Gastroesophageal sphincter (tissue), 3 donors: ENCODE data around the gene HSD17B8.

Experiments used
- POLR2AphosphoS5 ChIP-seq: sonication (generic); formaldehyde crosslinking; IDR thresholded peaks from one replicate; pipeline ENCODE4 v1.6.1; 2017; ENCODE audit warnings: antibody characterized with exemption
- TF ChIP-seq, protein P1 (sequence below), 4 experiments: fragments of 200-600 bp in 2 of 4; fragments of 450-650 bp in 2 of 4; sonication (generic) in 1 of 4; IDR thresholded peaks; one replicate each; pipeline ENCODE4 v1.5.1; 2017 to 2019; ENCODE audit warnings: antibody characterized with exemption in 4 of 4, mild to moderate bottlenecking in 2 of 4, moderate library complexity in 2 of 4

DNA sequence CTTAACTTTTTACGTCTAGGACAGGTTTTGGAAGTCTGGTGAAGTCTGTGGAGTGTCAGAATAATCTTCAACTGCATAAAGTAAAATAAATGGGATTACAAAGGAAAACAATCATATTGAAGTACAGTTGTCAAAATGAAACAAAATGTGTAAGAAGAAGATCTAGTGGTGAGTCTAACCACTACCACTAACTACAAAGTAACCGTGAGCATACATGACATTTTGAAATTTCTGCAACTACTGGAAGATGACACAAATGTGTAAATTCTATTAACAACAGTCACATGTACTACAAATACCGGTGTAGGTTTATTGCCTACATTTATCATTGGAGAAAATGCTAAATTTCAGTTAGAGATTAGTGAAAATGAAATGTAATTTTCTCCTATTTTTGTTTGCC, 37.5 kb downstream of the HSD17B8 start:
- TF ChIP-seq POLR2AphosphoS5 = no peak
- TF ChIP-seq, protein P1, sequence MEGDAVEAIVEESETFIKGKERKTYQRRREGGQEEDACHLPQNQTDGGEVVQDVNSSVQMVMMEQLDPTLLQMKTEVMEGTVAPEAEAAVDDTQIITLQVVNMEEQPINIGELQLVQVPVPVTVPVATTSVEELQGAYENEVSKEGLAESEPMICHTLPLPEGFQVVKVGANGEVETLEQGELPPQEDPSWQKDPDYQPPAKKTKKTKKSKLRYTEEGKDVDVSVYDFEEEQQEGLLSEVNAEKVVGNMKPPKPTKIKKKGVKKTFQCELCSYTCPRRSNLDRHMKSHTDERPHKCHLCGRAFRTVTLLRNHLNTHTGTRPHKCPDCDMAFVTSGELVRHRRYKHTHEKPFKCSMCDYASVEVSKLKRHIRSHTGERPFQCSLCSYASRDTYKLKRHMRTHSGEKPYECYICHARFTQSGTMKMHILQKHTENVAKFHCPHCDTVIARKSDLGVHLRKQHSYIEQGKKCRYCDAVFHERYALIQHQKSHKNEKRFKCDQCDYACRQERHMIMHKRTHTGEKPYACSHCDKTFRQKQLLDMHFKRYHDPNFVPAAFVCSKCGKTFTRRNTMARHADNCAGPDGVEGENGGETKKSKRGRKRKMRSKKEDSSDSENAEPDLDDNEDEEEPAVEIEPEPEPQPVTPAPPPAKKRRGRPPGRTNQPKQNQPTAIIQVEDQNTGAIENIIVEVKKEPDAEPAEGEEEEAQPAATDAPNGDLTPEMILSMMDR (IDR thresholded peaks at IDR 0.05) = no peak
